Nephron (organoid): ENCODE data around the gene CEACAM21.
A peak's percentile ranks its signal among the peaks of the same experiment; 100 is the strongest.

Source experiments
- H3K27ac Mint-ChIP-seq, 3 experiments: 2 replicates each; pipeline ENCODE4 v1.8.0; 2020; ENCODE audit warnings: mixed read lengths in 3 of 3, mild to moderate bottlenecking in 2 of 3, moderate library complexity in 1 of 3
- H3K27me3 Mint-ChIP-seq: 2 replicates; pipeline ENCODE4 v1.8.0; 2021; ENCODE audit warnings: low read depth, mild to moderate bottlenecking, moderate library complexity, mixed read lengths
- H3K36me3 Mint-ChIP-seq: 2 replicates; pipeline ENCODE4 v1.8.0; 2020; ENCODE audit warnings: low read depth, mixed read lengths
- H3K4me1 Mint-ChIP-seq: 2 replicates; pipeline ENCODE4 v1.8.0; 2020; ENCODE audit warnings: mixed read lengths
- H3K4me3 Mint-ChIP-seq, 3 experiments: 2 replicates each; pipeline ENCODE4 v1.8.0; 2020; ENCODE audit warnings: mild to moderate bottlenecking in 3 of 3, mixed read lengths in 3 of 3, moderate library complexity in 2 of 3
- H3K9me3 Mint-ChIP-seq: 2 replicates; pipeline ENCODE4 v1.8.0; 2020; ENCODE audit warnings: mixed read lengths
- TF ChIP-seq, protein P1 (sequence below), 3 experiments: fragments of 200-600 bp; sonication (generic); IDR thresholded peaks; one replicate each; pipeline ENCODE4 v1.5.0; 2021; ENCODE audit warnings: antibody characterized with exemption in 3 of 3; ENCODE audit not compliant: unreplicated experiment in 3 of 3

Gene CEACAM21

DNA sequence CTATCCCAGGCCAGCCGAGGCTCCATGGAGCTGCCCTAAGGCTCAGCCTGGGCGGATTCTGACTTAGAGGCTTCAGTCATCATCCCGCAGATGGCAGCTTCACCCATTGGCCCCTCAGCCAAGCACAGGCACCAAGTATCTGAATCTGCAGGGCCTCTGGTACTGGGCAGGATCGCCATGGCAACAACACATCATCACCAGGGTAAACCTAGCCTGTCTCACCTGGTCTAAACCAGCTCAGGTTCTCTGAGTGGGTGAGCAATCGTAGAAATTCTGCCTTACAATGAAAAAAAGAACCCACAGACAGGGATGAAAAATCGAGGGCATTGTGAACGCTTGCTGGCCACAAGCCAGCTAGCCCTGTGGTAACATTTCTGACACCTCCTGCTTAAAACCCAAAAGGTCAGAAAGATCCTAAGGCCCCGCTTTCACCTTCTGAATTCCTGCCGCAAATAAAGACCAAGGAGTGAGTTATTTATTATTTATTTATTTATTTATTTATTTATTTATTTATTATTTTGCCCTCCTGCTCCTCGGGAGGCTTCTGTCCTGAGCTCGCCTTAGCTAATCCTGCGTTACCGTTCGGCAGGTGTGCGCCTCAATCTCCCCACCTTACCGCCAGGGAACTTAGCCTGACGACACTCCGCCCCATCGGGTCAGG is 12.0 kb upstream of the CEACAM21 start:
- Mint-ChIP-seq H3K9me3 (peaks cover 3% of the 10 kb centered on the region), H3K4me1 (no peaks in the 10 kb centered on the region)

DNA sequence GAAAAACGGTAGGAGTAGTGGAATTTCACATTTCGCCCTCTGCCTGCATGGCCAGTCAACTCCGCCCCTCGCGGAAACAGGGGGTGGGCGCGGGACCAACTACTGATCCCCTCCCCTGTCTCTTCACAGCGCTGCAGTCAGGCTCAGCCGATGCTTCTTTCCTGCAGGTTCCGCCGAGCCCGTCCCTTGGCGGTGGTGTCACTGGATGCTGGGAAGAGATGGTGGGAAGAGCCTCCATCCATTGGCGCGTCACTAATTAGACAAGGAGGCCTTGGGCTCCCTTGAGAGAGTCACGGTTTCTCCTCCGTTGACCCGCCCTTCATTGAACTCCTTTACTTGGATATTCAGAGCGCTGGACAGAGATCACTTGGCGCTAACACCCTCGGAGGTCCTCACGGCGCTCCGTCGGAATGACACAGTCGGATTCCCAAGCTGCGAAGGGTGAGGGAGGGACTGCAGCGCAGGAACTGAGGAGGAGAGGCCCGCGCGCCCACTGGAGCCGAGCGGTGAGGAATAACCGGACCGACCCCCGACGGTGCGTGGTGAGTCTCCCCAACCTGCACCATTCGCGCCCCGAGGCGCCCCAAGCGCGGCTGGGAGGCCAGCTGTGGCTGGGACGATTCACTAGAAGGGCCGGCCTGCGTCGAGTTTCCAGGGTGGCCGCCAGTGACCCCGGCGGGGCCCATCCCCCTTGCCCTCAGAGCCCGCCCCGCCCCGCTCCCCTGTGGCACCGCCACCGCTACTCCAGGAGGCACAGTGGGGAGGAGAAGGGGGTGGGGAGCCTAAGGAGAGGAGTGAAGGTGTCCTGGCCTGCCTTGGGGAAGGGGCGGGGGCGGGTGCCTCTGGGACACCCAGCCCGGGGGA is 11.2 kb upstream of the CEACAM21 start:
- TF ChIP-seq, protein P1, sequence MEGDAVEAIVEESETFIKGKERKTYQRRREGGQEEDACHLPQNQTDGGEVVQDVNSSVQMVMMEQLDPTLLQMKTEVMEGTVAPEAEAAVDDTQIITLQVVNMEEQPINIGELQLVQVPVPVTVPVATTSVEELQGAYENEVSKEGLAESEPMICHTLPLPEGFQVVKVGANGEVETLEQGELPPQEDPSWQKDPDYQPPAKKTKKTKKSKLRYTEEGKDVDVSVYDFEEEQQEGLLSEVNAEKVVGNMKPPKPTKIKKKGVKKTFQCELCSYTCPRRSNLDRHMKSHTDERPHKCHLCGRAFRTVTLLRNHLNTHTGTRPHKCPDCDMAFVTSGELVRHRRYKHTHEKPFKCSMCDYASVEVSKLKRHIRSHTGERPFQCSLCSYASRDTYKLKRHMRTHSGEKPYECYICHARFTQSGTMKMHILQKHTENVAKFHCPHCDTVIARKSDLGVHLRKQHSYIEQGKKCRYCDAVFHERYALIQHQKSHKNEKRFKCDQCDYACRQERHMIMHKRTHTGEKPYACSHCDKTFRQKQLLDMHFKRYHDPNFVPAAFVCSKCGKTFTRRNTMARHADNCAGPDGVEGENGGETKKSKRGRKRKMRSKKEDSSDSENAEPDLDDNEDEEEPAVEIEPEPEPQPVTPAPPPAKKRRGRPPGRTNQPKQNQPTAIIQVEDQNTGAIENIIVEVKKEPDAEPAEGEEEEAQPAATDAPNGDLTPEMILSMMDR (IDR thresholded peaks at IDR 0.05; ENCODE audit: unreplicated experiment in 3 of 3) = no peak
- H3K4me3 Mint-ChIP-seq = no peak overlapping the region
- H3K27me3 Mint-ChIP-seq = peaks cover 72% of the 10 kb centered on the region
- H3K36me3 Mint-ChIP-seq = no peaks in the 10 kb centered on the region
- no peak overlapping the region for H3K27ac Mint-ChIP-seq
- H3K4me1 Mint-ChIP-seq = peaks cover 3% of the 10 kb centered on the region
- H3K9me3 Mint-ChIP-seq = peaks cover 3% of the 10 kb centered on the region

More for the DNA sequence above, 12.0 kb upstream of the CEACAM21 start:
- H3K4me3 Mint-ChIP-seq = no peak overlapping the region
- H3K27ac Mint-ChIP-seq = no peak overlapping the region
- H3K27me3 Mint-ChIP-seq = peaks cover 73% of the 10 kb centered on the region
- TF ChIP-seq, protein P1 (IDR thresholded peaks at IDR 0.05; ENCODE audit: unreplicated experiment in 3 of 3) = no peak
- H3K36me3 Mint-ChIP-seq = no peaks in the 10 kb centered on the region

DNA sequence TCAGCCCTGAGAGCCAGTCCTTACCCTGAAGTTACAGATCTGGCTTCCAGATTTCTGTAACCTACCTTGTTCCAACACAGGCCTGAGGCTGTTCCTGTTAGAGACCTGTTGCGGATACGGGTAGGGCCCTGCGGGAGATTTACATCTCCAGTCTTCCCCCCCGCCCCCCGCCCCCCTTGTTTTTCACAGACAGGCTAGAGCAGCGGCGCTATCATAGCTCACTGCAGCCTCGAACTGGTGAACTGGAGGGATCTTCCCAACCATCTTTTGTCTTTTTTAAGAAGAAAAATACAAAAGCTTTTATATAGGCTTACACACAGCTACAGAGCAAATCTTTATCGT is 10.6 kb upstream of the CEACAM21 start:
- Mint-ChIP-seq H3K27me3 (peaks cover 66% of the 10 kb centered on the region), H3K27ac (no peak overlapping the region), H3K4me1 (peaks cover 5% of the 10 kb centered on the region), H3K36me3 (no peaks in the 10 kb centered on the region), H3K9me3 (peaks cover 3% of the 10 kb centered on the region), H3K4me3 (no peak overlapping the region)
- TF ChIP-seq, protein P1 (IDR thresholded peaks at IDR 0.05; ENCODE audit: unreplicated experiment in 3 of 3) = no peak

DNA sequence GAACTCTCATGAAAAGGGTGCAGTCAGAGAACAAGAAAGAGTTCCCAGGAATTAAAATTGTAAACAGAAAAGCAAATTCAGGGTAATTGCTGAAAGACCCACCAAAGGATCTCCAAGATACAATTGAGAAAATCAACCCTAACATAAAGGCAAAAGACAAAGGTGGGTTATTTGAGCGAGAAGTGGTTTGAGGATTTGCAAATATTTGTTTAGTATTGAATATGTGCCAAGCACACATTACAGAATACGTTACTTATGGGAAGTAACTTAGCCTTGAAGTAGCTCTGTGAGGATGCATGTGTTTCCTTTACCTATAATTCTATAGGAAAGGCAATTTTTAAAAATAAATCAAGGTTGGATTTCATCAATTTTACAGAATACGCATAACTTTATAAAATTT is 10.0 kb upstream of the CEACAM21 start:
- H3K4me3 Mint-ChIP-seq = no peak overlapping the region
- no peak overlapping the region for H3K27ac Mint-ChIP-seq
- H3K4me1 Mint-ChIP-seq = peaks cover 5% of the 10 kb centered on the region
- peaks cover 69% of the 10 kb centered on the region for H3K27me3 Mint-ChIP-seq
- H3K36me3 Mint-ChIP-seq = no peaks in the 10 kb centered on the region
- H3K9me3 Mint-ChIP-seq = peaks cover 3% of the 10 kb centered on the region
- TF ChIP-seq, protein P1 (IDR thresholded peaks at IDR 0.05; ENCODE audit: unreplicated experiment in 3 of 3) = no peak

DNA sequence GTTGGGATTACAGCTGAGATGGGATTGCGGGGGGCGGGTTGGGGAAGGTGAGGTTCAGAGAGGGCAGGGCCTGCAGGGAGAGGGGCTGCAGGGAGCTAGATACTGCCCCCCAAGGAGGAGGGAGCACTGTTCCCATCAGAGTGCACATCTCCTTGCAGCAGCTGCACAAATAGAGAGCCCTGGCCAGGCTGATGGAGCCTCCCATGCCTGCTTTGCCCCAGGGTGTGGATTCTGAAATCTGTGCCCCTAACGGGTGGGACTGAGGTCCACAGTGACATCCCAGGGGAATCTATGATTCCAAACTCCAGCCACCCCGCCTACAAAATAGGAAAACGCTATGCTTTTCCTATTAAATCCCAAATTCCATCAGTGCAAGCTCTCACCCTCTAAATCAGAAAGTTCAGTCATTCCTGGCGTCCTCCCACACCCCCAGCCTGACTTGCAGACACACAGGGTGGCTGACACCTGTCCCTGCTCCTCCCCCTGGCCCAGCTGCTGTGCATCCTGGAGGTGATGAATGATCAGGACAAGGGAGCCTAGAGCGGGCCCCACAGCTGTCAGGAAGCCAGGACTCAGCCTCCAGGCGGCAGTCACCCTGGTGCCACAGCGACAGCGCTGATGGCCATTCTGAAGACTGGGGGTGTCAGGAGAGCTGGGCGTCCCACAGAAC is 6.3 kb upstream of the CEACAM21 start:
- TF ChIP-seq, protein P1 (IDR thresholded peaks at IDR 0.05; ENCODE audit: unreplicated experiment in 3 of 3) = no peak

More for the DNA sequence above, 6.3 kb upstream of the CEACAM21 start:
- no peak overlapping the region for H3K4me3 Mint-ChIP-seq
- H3K9me3 Mint-ChIP-seq = peaks cover 3% of the 10 kb centered on the region
- no peaks in the 10 kb centered on the region for H3K36me3 Mint-ChIP-seq
- H3K4me1 Mint-ChIP-seq = peaks cover 5% of the 10 kb centered on the region
- peaks cover 48% of the 10 kb centered on the region for H3K27me3 Mint-ChIP-seq
- peak overlapping the region in 1 of 3 experiments; percentile 60 for H3K27ac Mint-ChIP-seq
